Activated naive CD4-positive, alpha-beta T cell treated with anti-CD3 and anti-CD28 coated beads, Interleukin-2, amount 10 ng/mL, durations not matched to agents 7 days and 5 days (primary cell): ENCODE results near the gene ABLIM2.

Experiments
- CTCF ChIA-PET: fragments of 350-600 bp; sonication (Branson Sonifier 250); formaldehyde crosslinking; loops from one replicate; lab custom pipeline; 2021; ENCODE audit warnings: antibody characterized with exemption; lab: Charles Lee
- DNase-seq: peaks from one replicate; pipeline ENCODE4 v3.0.0-alpha.2; 2020
- H3K27ac Mint-ChIP-seq: one replicate; pipeline ENCODE4 v1.8.0; 2021; ENCODE audit warnings: mild to moderate bottlenecking, moderate library complexity, mixed read lengths
- H3K27me3 Mint-ChIP-seq: one replicate; pipeline ENCODE4 v1.8.0; 2021; ENCODE audit warnings: mild to moderate bottlenecking, mixed read lengths
- H3K36me3 Mint-ChIP-seq: one replicate; pipeline ENCODE4 v1.8.0; 2021; ENCODE audit warnings: mixed read lengths
- H3K4me1 Mint-ChIP-seq: one replicate; pipeline ENCODE4 v1.8.0; 2021; ENCODE audit warnings: mixed read lengths
- H3K4me3 Mint-ChIP-seq: one replicate; pipeline ENCODE4 v1.8.0; 2021; ENCODE audit warnings: mild to moderate bottlenecking, moderate library complexity, mixed read lengths
- H3K9me3 Mint-ChIP-seq: one replicate; pipeline ENCODE4 v1.8.0; 2021; ENCODE audit warnings: mixed read lengths

Gene ABLIM2

DNA sequence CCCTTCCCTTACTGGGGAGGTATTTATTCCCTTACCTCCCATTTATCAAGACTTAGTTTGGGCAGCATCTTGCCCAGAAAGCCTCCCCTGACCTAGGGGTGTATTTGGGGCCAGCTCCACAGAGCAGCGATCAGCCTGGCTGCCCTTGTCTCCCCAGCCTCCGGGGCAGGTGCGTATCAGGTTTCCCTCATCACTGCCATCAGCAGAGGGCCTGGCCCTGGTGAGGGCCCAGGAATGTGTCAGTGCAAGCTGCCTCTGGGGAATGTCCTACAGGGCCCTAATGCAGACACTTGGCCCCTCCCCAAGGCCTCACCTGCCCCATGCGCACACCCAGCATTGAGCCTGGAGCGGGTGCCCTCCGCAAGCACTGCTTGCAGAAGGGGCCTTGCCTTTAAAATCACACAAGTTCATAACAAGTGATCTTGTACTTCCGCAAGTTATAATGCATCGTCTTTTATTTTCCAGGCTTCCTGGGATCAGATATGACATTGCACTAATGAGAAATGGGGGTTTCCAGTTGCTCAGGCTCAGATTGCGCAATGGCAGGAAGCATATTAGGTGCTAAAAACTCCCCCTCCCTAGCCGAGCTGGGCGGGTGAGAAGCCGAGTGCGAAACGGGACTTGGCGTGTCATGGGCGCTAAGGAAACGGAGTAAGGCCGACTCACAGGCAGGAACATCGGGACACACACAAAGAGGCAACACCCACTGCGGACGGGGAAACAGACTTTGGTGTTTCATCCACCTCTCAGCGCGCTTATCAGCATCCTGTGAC, 193.5 kb downstream of the ABLIM2 start:
- Mint-ChIP-seq H3K27me3 (peaks cover 16% of the 10 kb centered on the region), H3K36me3 (peaks cover 3% of the 10 kb centered on the region), H3K4me3 (no peak overlapping the region), H3K4me1 (peaks cover 79% of the 10 kb centered on the region), H3K27ac (peak overlapping the region; percentile 69), H3K9me3 (no peaks in the 10 kb centered on the region)
- peak; percentile 46 for DNase-seq
- CTCF ChIA-PET: interaction anchor here (0.8 to 3.4 kb wide), 7 partner anchors 8 to 161 kb away, joined by 3 to 20 read pairs (median 4); partner anchors contain the start of gene AFAP1

DNA sequence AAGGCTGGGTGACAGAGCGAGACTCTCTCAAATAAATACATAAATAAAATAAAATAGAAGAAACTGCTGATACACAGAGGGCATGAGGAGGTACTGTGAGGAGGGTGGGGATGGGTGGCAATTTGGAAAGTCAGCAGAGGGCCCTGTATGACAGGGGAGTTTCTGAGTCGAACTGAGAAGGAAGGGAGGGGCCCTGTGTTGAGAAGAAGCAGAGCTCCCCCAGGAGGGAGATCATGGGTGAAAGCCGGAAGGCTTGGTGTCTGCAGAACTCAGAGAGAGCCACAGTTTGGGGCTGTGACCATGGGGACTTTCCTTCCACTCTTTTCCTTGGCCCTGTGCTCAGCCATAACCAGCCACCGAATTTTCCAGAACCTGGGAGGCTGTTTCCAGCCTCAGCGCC, 194.2 kb downstream of the ABLIM2 start:
- H3K36me3 Mint-ChIP-seq: no peaks in the 10 kb centered on the region
- DNase-seq: peak; percentile 54
- H3K9me3 Mint-ChIP-seq: no peaks in the 10 kb centered on the region
- H3K4me1 Mint-ChIP-seq: peaks cover 73% of the 10 kb centered on the region
- CTCF ChIA-PET: interaction anchor here (0.8 to 3.4 kb wide), 7 partner anchors 9 to 161 kb away, joined by 3 to 20 read pairs (median 4); partner anchors contain the start of gene AFAP1
- H3K27me3 Mint-ChIP-seq: peaks cover 16% of the 10 kb centered on the region
- H3K4me3 Mint-ChIP-seq: no peak overlapping the region
- H3K27ac Mint-ChIP-seq: peak overlapping the region; percentile 69

DNA sequence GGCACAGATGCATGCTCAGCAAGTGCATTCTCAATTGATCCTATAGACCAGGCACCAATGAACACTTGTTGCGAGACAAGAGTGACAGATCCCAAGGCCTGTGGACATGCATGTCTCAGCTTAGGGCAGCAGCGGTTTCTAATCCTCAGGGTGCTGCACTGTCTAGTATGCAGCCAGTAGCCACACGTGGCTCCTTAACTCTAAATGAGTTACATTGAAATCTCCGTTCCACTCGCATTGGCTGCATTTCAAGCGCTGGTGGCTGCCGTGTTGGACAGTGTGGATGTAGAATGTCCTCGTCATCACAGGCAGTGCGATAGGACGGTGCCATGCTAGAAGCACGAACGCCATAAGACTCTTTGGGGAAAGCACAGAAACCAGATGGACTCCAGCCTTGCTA, 194.9 kb downstream of the ABLIM2 start:
- Mint-ChIP-seq H3K4me1 (peaks cover 69% of the 10 kb centered on the region), H3K36me3 (no peaks in the 10 kb centered on the region), H3K27me3 (peaks cover 21% of the 10 kb centered on the region), H3K9me3 (no peaks in the 10 kb centered on the region), H3K27ac (no peak overlapping the region), H3K4me3 (no peak overlapping the region)
- DNase-seq: no peak
- CTCF ChIA-PET: interaction anchor here (2.3 to 3.4 kb wide), 2 partner anchors 23 to 160 kb away, joined by 13 to 20 read pairs; no protein-coding TSS in a partner anchor

DNA sequence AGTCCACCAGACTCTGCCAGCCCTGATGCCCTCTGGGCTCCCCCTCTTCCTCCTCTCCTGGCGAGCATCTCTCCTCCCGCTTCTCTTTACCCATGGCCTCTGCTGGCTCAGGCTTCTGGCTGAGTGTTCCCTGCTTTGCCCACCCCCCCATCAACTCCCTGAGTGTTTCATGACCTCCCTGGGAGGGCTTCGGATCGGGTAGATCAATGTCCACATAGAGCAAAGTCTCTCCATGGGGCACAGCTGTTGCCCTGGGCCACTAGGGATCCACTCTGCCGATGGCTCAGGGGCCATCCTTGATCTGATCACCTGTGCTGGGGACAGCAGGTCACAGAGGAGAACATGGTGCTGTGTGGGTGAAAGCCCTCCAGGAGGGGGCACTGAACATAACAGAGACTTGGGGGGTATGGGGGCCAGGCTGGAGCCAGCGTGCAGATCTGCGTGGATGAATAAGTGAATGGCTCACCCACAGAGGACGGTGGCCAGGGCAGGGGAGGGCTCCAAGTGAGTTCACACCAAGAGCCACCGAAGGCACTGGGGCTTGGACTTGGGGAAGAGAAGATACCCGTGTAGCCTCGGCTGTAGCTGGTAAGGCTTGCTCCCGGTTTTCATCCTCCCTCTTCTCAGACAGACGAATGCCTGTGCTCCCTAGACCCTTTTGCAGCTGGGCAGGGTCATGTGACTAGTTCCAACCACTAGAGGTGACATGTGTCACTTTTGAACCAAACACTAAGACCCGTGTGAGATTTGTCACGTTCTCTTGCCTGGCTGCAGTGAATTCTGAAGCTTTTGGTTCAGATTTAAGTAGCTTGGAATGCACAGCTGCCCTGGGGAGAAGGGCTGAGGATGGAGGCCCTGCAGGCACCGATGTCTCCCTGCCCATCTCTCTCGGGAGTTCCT, 195.8 kb downstream of the ABLIM2 start:
- Mint-ChIP-seq H3K27ac (no peak overlapping the region), H3K27me3 (peaks cover 21% of the 10 kb centered on the region), H3K9me3 (no peaks in the 10 kb centered on the region), H3K4me1 (peaks cover 61% of the 10 kb centered on the region), H3K36me3 (no peaks in the 10 kb centered on the region), H3K4me3 (no peak overlapping the region)
- DNase-seq: no peak
- CTCF ChIA-PET: interaction anchor here (1.0 to 3.4 kb wide), 4 partner anchors 24 to 160 kb away, joined by 3 to 20 read pairs (median 8); no protein-coding TSS in a partner anchor

DNA sequence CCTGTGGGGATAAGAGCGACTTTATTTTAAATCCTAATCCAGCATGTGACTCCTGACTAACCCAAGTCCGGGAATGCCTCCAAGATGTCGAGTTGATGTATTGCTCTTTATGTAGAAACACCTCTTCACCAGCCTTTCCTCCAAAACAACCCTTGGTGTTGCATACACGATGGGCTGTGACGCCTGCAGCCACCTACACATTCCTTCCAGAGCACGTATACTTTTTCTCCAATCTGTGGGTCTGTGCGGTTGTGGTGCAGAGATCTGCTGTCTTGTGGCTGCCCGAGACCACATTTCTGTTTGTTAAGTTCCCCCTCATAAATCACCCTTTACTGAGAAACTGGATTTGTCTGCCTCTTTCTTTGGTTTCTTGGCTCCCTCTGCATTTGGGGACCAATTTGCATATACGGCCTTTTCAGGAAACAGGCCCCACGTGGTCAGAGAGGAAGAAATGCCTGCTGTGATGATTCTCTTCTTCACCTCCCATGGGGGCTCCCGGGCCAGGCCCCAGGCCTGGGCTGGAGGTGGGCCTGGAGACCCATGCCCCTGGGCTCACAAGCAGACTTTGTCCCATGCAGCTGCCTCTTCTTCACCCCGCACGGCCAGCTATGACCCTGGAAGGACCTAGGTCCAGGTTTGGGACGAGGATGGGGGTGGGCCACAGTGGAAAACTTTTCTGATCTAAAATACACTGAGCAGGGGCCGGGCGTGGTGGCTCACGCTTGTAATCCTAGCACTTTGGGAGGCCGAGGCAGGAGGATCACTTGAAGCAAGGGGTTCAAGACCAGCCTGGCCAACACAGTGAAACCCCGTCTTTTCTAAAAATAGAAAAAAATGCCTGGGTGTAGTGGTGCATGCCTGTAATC, 197.6 kb downstream of the ABLIM2 start:
- DNase-seq: peak; percentile 71
- Mint-ChIP-seq H3K4me1 (peaks cover 53% of the 10 kb centered on the region), H3K4me3 (no peak overlapping the region), H3K27ac (peak overlapping the region; percentile 75), H3K9me3 (no peaks in the 10 kb centered on the region), H3K36me3 (no peaks in the 10 kb centered on the region), H3K27me3 (peaks cover 27% of the 10 kb centered on the region)
- CTCF ChIA-PET: interaction anchor here (1.0 to 1.4 kb wide), 3 partner anchors 25 to 158 kb away, joined by 3 to 4 read pairs (median 3); no protein-coding TSS in a partner anchor

DNA sequence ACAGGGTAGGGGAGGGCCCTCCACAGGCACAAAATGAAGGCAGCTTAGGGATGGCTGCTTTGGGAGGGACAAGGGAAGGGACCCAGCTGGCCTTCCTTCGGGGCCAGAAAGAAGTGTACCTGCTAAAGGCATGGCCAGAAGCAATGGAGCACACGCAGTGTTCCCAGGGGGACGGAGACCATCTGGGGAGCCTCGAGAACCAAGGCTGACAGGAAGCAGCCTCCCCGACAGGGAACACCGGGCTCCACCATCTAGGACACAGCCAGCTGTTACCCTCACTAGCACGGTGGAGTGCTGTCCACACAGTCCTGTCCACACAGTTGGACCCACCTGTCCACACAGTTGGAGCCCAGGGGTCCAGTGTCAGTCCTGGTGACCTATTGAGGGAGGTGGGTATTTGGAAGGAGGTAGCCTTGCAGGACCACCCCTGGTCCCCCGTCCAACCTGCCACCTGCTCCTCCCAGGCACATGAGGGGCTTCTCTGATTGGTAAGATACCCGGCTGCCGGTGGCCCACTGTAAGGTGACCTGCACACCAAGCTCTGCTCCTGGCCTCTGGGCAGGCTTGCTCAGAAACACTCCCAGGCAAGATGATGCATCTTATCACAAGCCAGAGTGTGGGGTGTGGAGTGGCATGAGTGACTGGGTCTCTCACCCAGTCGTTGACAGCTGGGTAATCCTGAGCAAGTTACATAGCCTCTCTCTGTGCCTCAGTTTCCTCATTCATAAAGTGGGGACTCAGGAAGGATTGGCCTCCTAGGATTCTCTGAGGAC, 198.4 kb downstream of the ABLIM2 start:
- peaks cover 45% of the 10 kb centered on the region for H3K4me1 Mint-ChIP-seq
- CTCF ChIA-PET: interaction anchor here (1.6 kb wide), 1 partner anchor 157 kb away, joined by 12 read pairs; no protein-coding TSS in a partner anchor

DNA sequence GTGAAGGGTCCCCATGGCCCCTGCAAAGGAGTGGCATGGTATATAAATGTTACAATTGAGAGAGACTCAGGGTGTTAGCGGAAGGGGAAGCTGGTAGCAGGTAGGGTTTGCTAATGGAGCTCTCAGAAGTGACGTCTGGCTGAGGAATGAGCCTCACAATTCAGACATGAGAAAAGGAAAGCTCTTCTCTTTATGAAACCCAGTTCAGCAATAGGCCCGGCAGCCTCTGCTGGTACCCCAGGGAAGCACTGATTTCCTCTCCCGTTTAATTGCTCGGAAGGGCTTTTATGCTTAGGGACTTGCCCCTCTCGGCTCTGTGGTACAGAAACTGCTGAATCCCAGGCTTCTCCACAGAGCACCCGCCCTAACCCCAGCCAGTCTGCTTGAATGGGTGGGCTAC, 199.5 kb downstream of the ABLIM2 start:
- H3K4me1 Mint-ChIP-seq: peaks cover 34% of the 10 kb centered on the region
- no peaks in the 10 kb centered on the region for H3K36me3 Mint-ChIP-seq
- H3K27me3 Mint-ChIP-seq: peaks cover 27% of the 10 kb centered on the region
- no peak overlapping the region for H3K27ac Mint-ChIP-seq
- H3K9me3 Mint-ChIP-seq: no peaks in the 10 kb centered on the region
- no peak overlapping the region for H3K4me3 Mint-ChIP-seq
- no peak for DNase-seq
- CTCF ChIA-PET: interaction anchor here (0.7 to 1.6 kb wide), 2 partner anchors 156 to 167 kb away, joined by 3 to 12 read pairs; no protein-coding TSS in a partner anchor

More for the DNA sequence above, 198.4 kb downstream of the ABLIM2 start:
- Mint-ChIP-seq H3K4me3 (no peak overlapping the region), H3K27me3 (peaks cover 27% of the 10 kb centered on the region), H3K27ac (peak overlapping the region; percentile 75), H3K36me3 (no peaks in the 10 kb centered on the region), H3K9me3 (no peaks in the 10 kb centered on the region)
- no peak for DNase-seq

DNA sequence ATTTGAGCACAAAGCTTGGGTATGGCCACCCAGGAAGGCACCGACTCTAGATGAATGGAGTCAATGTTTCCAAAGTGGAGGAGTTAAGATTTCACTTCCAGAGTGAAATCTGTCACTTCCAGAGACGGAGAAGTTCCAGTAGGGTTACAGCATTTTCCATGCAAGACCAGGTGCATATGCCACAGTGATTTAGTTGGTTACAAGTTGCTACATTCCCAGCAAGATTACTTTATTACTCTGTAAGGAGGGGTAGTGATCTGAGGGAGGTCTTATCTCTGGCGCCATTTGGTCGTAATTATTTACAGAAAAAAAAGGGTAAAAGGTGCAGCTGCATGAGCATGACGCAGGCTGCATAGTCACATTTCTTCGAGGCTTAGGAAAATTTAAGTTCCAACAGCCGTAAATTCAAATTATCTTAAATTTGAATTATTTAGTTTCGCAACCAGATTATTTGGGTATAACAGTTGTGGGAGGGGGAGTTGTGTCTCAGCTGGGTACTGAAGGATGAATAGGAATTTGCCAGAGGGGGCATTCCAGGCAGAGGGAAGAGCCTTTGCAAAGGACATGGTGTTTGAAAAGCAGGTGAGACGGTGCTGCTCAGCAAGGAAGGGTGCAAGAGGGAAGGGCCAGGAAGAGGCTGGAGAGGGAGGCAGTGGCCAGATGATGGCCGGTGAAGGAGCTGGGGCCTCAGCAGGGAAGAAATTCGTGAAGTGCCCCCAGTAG, 201.5 kb downstream of the ABLIM2 start:
- H3K4me1 Mint-ChIP-seq: peaks cover 20% of the 10 kb centered on the region
- no peaks in the 10 kb centered on the region for H3K36me3 Mint-ChIP-seq
- peaks cover 8% of the 10 kb centered on the region for H3K9me3 Mint-ChIP-seq
- peaks cover 15% of the 10 kb centered on the region for H3K27me3 Mint-ChIP-seq
- CTCF ChIA-PET: interaction anchor here (1.1 kb wide), 1 partner anchor 153 kb away, joined by 4 read pairs; no protein-coding TSS in a partner anchor
- H3K27ac Mint-ChIP-seq: no peak overlapping the region
- no peak for DNase-seq
- H3K4me3 Mint-ChIP-seq: no peak overlapping the region

DNA sequence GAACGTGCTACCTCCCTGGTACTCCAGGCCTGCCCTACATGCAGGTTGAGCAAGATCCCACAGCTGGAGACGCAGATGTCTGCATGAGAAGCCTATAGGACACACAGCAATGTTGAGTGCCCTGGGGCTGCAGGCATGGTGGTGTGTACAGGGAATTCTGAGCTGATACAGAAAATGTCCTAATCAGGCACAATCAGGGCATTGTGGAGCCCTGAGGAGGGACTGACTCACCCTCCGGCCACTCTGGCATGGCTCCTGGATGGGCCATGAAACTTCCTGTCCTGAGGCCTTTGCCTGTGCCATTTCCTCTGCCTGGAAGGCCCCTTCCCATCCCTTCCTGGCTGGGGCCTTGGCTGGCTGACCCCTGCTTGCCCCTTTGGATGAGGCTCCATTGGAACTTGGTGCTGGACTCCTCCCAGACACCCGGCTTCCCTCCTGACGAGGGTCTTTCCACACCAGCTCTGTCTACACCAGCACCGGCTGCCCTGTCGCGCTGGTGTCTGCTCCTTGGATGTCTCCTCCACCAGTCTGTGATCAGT, 202.3 kb downstream of the ABLIM2 start:
- peaks cover 11% of the 10 kb centered on the region for H3K9me3 Mint-ChIP-seq
- H3K27me3 Mint-ChIP-seq: peaks cover 15% of the 10 kb centered on the region
- H3K4me1 Mint-ChIP-seq: peaks cover 13% of the 10 kb centered on the region
- no peaks in the 10 kb centered on the region for H3K36me3 Mint-ChIP-seq
- H3K4me3 Mint-ChIP-seq: no peak overlapping the region
- CTCF ChIA-PET: interaction anchor here (1.1 kb wide), 1 partner anchor 152 kb away, joined by 4 read pairs; no protein-coding TSS in a partner anchor
- H3K27ac Mint-ChIP-seq: no peak overlapping the region
- DNase-seq: no peak

DNA sequence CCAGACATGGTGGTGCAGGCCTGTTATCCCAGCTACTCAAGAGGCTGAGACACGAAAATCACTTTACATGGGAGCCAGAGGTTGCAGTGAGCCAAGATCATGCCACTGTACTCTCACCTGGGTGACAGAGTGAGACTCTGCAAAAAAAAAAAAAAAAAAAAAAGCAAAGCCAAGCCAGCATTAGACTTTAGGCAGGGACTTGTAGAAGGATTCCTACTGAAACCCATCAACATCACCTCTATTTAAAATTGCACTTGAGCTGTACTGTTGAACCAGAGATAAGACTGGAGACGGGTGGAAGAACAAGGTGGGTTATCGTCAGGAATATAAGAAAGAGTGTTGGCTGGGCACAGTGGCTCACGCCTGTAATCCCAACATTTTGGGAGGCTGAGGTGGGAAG, 203.2 kb downstream of the ABLIM2 start:
- Mint-ChIP-seq H3K27ac (no peak overlapping the region), H3K27me3 (peaks cover 19% of the 10 kb centered on the region), H3K4me3 (no peak overlapping the region), H3K9me3 (peaks cover 16% of the 10 kb centered on the region), H3K36me3 (no peaks in the 10 kb centered on the region), H3K4me1 (peaks cover 3% of the 10 kb centered on the region)
- DNase-seq: no peak
- CTCF ChIA-PET: no interaction called here

DNA sequence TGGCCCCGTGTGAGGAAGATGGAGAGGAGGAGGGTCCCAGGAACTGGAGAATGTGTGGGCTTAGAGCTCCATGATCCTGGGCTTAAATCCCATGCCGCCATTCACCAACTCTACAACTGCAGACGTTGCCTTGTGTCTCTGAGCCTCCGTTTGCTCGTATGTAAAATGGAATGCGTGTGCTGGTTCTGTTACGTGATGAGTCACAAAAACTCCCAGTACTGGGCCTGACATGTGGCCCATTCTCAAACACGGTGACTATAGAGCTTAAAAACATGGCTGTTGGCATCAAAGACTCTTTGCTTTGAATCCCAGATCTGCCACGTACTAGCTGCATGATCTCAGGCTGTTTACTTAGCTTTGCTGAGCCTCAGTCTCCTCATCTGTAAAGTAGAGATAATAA, 206.0 kb downstream of the ABLIM2 start:
- no peak for DNase-seq
- no peak overlapping the region for H3K4me3 Mint-ChIP-seq
- no peak overlapping the region for H3K27ac Mint-ChIP-seq
- H3K9me3 Mint-ChIP-seq: peaks cover 16% of the 10 kb centered on the region
- peaks cover 23% of the 10 kb centered on the region for H3K27me3 Mint-ChIP-seq
- no peaks in the 10 kb centered on the region for H3K36me3 Mint-ChIP-seq
- CTCF ChIA-PET: interaction anchor here (0.6 to 1.8 kb wide), 2 partner anchors 14 to 27 kb away, joined by 3 read pairs; no protein-coding TSS in a partner anchor
- H3K4me1 Mint-ChIP-seq: peaks cover 14% of the 10 kb centered on the region
